ENCODE data around the gene TIMP2.
"Not testable (repeated sequence)": the region's sequence is repeated elsewhere in the genome, so short reads cannot be mapped to it uniquely, and the experiment has no call there.

TIMP2 gene, protein sequence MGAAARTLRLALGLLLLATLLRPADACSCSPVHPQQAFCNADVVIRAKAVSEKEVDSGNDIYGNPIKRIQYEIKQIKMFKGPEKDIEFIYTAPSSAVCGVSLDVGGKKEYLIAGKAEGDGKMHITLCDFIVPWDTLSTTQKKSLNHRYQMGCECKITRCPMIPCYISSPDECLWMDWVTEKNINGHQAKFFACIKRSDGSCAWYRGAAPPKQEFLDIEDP

DNA sequence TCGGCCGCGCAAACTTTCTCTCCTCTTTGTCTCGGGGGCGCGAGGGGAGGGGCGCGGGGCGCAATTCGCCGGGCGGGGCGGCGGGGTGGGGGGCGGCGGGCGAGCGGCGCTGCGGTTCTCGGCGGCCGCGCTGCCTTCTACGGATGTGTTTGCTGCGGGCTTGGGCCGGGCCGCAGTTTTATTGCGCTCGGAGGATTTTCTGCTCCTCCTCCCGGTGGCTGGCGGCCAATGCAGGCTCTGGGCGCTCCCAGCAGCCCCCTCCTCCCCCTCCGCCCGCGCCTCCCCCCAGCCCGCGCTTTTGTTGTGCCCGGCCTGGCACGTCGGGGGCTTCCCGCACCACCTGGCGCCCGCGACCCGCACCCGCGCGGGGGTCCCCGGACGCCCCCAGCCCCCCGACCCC lies at the start of gene TIMP2:
TIMP2 (minus strand) TSS at position 154 of the 400 bp plus-strand sequence. CDS start 299 bp downstream, outside the sequence.
- DNase-seq (ENCODE audit: low spot score) = peak; percentile 57

DNA sequence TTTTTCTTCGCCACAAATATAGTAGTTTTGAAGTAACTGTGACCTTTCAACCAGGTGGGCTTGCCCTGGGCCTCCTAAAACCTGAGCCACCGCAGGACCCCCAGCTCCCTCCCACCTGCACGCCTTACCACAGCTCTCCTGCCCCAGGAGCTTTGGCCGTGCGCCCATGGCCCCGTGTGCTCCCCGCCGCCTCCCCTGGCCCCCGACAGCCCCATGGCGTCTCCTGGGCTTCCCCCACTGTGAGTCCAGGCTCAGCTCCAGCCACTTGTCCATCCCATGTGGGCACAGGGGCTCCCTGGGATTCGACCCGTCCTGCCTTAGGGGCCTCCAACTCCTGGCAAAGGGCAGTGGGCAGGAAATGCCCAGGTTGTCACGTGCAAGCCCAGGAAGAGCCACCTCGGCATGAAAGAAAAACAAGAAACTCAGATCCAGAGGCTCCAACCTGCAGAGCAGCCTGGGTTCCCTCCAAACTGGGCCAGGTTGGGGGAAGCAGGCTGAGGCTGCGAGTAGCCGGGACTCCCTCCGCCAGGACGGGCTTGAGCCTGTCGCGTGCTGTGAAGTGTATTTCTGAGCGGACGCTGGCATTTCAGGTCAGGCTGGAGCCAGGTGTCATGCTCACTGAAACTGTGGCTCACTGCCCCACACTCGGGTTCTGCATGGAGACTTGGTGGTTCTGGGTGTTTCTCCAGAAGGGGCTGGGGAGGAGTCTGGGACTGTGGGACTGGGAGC lies 48.8 kb upstream of the TIMP2 start:
- DNase-seq (ENCODE audit: low spot score) = no peak

DNA sequence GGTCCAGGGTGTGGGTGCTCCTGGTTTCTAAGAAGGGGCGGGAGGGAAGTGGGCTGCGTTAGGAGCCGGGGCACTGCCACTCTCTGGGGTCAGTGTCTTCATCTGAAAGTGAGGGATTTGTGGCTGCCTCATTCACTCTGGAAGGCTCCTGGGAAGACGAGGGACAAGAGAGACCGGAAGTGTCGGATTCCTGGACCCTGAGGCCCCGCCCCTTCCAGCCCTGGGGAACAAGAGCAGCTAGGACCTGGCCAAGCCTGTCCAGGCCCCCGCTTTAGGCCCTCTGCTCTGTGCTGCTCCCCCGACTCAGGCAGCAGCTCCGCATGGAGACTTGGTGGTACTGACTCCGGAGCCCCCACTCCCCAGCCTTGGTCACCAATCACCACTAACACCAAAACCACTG lies 48.0 kb upstream of the TIMP2 start:
- no peak for DNase-seq (ENCODE audit: low spot score)

DNA sequence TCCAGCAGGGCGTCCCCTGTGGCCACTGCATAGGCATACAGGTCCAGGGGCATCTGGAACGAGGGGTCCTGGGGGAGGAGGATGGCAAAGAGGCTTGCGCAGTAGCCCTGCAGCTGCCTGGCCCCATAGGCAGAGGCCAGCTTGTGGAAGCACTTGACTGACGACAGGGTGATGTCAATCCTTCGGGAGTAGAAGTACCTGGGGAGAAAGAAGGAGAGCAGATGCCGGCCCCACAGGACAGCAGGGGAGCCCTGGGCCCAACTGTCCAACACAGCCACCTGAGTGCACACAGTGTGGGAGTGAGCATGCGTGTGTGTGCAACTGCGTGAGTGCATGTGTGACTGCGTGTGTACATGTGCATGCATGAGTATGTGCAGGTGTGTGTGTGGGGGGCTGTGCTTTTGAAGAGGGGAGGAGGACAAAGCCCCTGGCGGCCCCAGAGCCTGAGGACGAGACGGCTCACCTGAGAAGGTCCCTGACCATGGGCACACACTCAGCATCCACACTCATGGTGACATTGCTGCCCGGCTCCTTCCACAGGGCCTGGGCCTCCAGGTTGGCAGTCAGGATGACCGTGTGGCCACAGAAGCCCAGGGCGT lies 47.4 kb upstream of the TIMP2 start:
- no peak for DNase-seq (ENCODE audit: low spot score)

DNA sequence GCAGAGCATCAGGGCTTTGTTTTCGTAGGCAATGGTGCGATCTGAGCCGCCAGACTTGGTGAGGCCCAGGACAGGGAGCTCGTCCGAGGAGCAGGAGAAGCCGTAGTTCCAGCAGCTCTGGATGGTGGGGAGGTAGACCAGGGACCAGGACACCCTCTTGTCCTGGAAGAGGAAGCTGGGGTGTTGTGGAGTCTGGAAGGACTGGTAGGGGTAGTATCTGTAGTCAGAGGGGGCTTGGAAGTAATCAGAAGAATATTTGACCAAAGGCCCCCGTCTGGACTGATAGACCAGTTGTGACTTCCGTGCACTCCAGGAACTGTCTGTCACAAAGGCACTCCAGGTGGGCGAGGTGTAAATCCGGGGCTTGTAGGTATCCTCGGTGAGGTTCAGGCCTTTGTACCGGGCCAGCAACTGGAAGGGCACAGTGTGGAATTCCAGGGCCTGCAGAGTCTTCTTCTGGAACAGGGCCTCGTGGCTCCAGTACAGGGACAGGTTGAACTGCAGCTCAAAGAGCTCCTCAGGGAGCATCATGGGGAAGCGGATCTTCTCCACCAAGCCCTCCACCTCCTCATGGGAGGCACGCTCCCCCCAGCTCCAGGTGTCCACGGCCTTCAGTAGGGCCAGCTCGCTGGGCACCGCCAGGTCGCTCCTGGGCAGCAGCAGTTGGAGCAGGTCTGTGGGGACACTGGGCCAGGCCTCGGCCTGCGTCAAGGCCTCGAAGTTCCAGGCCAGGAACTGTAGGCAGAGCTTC lies 46.7 kb upstream of the TIMP2 start:
- DNase-seq (ENCODE audit: low spot score) = no peak

DNA sequence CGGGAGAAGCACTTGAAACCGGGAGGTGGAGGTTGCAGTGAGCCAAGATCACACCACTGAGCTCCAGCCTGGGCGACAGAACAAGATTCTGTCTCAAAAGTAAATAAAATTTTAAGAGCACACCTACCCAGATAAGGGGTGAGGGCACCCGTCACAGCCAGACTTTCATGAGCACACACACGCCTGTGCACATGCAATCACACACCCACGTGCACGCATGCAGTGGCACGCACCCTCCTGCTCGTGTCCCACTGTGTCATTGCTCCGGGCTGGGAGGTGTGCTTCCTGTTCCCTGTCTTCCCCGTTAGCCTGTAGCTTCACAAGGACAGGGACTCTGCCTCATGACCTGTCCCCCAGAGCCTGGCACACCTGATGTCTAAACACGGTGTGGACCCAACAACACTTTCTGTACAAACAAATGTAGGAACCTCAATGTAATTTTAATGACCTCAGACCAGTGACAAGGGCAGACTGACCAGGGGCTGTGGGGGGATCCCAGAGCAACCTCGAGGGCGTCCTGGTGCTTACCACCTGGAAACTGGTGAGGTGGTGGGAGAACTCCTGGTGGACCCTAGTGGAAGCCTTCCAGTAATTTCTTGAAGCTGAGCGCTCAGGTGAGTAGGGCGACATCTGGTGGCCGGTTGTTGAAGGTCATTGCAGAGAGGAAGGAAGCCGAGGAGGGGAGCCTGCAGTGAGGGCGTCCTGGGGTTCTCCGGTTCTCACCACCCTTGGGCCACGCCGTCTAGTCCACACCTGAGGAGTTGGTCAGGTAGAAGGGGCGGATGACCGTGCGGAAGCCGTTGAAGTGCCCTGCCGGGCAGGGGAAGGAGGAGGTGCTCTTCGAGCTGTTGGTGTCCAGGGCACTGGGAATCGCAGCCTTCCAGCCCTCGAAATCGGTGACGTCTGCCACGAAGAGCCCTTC lies 45.9 kb upstream of the TIMP2 start:
- DNase-seq (ENCODE audit: low spot score) = peak; percentile 70

DNA sequence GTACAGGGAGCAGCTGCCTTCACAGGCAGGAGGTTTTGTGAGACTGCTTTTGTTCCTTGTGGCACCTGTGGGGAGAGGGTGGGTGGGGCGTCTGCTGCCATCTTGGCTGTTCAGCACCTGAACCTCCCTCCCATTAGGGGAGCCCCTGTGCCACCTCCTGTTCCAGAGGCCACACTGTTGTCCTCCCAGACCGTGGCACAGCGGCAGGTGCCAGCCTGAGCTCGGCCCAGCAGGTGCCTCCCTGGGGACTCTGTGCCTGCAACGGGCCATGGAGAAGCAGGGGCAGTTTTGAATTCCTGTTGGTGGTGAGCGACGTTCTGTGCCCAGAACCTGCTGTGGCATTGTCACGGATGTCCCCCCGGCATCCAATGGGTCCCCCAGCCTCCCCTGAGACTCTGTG lies 44.7 kb upstream of the TIMP2 start:
- DNase-seq (ENCODE audit: low spot score) = no peak

DNA sequence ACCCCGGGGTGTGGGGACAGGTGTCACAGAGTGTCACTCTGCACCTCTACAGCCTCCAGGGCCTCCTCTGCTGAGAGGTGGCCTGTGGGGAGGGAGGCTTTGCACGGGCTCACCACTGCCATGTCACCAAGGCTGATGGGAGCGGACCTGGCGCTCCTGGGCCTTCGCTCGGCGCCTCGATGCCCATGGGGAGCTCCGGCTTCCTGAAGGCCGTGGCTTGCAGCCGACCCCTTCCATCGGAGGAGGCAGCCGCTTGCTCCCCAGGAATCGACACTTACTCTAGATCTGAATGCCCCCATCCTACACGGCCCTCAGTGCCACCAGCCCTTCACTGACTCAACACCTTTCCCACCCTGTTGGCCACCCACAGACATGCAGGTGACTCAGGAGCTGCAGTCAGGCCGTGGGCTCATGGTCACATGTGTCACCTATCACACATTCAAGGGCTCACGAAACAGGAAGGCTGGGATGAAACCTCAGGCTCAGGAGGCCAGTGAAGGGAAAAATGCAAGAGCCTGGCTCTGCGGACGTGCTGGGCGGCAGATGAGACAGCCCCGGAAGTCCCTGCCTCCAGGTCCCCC lies 42.7 kb upstream of the TIMP2 start:
- DNase-seq (ENCODE audit: low spot score) = no peak

DNA sequence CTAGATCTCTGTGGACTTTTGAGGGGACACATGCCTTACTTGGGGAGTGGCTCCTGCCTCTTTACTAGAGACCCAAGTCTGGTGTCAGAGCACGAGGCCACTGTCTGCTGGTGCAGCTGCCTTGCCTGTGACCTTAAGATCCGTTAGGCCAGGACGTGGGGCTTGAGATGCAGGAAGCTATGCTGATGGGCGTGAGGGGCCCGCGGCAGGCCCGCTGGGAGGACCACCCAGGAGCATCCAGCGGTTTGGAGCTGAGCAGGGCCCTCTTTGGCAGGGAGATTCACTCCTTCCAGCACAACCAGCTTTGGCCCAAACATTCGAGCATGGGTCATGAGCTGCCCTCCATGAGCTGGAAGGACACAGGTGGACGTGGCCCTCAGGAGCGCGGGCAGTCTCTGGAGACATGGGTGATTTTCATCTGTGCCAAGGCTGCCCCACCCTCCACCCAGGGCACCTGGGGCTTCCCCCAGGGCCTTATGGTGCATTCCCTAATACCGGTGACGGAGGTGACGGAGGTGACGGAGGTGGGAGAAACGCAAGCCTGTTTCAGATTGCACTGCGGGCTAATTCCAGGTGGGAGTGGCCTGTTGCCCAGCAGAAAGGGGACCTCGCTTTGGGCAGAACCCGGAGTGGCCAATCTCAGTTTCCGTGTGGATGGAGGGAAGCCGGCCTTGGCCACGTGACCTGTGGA lies 41.9 kb upstream of the TIMP2 start:
- no peak for DNase-seq (ENCODE audit: low spot score)

DNA sequence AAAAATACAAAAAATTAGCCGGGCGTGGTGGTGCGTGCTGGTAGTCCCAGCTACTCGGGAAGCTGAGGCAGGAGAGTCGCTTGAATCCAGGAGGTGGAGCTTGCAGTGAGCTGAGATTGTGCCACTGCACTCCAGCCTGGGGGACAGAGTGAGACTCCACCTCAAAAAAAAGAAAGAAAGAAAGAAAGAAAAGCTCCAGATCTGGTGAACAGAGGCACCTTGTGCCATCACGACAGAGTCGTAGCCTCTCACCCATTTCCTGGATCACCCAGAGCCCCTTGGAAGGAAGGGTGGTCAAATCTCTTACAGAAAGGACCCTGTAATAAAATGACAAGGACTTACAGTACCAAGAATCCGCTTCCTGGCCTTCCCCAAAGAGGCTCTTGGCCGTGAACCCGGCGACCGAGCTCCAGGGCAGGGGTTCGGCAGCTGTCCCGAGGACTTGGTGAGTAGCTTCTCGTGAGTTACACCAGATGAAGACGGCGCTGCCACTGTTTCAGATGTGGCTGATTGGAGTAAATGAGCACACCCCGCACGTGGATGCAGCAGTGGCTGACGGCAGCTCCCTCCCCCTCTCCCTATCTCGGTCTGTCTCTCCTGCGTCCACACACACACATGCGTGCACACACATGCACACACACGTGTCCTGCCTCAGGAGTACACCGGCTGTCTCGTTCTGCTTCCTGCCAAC lies 41.1 kb upstream of the TIMP2 start:
- no peak for DNase-seq (ENCODE audit: low spot score)

DNA sequence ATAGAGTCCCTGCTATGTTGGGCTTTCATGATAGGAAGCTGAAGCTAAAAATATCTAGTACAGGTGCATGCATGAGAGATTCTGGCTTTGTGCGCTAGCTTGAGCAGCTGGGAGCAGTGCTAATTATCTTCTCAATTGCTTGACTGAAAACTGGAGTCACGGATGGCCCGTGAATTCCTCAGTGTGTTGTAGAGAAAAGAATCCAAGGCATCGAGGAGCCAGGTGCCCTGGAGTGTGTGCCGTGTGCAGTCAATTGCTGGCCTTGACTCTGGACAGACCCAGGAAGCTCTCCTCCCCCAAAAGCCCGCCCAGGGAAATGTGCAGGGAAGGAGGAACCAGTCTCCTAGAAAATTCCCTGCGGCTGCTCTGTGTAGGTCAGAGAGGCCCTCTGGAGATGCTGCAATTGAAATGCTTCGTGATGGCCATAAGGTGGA lies 40.3 kb upstream of the TIMP2 start:
- DNase-seq (ENCODE audit: low spot score) = no peak

DNA sequence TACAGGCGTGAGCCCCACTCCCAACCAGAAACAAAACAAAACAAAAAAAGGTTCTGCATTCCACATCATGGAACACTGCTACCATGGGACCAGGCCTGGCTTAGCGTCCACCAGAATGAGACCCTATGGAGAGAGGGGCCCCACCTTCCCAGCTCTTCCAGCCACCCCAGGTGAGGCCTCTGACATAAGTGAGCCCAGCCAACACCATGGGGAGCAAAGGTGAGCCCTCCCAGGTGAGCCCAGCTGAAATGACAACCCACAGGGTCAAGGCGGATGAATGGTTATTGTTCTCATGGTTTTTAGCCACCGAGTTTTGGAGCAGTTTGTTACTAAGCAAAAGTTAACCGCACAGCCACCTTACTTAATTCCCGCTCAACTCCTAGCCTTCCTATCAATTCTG lies 38.2 kb upstream of the TIMP2 start:
- DNase-seq (ENCODE audit: low spot score) = no peak

DNA sequence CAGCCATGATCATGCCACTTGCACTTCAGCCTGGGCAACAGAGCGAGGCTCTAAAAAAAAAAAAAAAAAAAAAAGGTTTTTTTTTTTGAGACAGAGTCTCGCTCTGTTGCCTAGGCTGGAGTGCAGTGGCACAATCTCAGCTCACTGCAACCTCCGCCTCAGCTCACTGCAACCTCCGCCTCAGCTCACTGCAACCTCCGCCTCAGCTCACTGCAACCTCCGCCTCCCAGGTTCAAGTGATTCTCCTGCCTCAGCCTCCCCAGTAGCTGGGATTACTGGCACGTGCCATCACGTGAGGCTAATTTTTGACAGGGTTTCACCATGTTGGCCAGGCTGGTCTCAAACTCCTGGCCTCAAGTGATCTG lies 37.8 kb upstream of the TIMP2 start:
- not testable (repeated sequence) for DNase-seq (ENCODE audit: low spot score)

DNA sequence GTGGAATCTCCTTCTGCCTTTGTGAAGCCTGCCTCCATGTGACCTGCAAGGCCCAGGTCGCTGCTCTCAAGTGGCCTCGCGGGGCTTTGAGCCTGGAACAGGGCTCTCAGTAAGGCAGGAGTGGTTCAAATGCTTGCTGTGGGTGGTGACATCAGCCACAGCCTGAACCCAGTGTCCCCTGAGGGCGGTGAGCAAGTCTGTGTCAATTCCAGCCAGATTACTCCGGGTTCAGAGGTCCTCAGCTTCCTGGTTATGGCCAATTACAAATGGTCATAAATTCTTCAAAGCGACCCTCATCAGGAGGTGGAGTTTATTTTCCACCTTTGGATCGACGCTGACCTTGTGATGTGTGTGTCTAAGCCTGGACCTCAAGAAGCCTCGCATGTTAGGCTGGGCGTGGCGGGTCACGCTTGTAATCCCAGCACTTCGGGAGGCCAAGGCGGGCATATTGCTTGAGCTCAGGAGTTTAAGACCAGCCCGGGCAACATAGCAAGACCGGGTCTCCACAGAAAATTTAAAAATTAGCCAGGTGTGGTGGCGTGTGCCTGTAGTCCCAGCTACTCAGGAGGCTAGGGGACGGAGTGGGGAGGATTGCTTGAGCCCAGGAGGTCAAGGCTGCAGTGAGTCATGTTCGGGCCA lies 37.3 kb upstream of the TIMP2 start:
- DNase-seq (ENCODE audit: low spot score) = no peak

DNA sequence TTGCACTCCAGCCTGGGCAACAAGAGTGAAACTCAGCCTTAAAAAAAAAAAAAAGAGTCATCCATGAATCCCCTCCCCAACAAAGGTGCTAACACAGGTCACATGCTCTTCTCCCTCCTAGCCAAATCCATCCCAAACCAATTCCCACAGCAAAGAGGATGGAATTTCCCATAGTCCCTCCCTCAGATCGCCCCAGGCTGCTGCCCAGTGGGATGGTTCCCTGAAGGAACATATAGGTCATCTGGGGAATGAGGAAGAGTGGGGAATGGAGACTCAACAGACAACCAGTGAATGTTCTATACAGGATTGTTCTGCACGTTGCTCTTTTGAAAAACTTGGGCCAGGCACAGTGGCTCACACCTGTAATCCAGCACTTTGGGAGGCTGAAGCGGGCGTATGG lies 36.4 kb upstream of the TIMP2 start:
- no peak for DNase-seq (ENCODE audit: low spot score)

DNA sequence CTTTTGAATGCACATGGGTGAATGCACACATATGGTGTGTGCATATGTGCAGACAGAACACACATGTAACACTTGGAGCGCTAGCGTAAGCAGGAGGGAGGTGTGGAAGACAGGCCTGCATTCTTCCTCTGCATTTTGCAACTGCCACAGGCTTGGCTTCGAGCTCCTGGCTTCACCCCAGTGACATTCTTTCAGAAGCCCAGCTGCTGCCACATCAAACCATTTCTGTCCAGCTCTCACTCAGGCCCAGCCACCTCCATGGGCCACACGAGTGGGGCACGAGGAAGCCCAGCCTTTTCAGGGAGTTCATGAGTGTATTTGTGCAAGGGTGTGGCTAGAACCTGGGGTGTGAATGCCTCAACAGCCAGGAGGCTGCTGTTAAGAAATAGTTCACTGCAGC lies 35.7 kb upstream of the TIMP2 start:
- DNase-seq (ENCODE audit: low spot score) = no peak

DNA sequence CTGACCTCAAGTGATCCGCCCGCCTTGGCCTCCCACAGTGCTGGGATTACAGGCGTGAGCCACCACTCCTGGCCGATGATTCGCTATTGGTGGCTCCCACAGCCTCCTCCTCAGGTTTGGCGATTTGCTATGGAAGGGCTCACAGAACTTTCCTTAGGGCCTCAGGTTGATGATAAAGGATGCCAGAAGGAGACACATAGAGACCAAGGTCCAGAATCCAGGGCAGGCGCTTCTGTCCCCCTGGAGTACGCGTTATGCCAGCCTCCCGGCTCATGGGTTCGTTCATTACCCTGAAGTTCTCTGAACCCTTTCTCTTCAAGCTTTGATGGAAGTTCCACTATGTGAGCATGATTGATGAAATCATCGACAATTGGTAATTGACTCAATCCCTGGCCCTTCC lies 34.6 kb upstream of the TIMP2 start:
- no peak for DNase-seq (ENCODE audit: low spot score)

DNA sequence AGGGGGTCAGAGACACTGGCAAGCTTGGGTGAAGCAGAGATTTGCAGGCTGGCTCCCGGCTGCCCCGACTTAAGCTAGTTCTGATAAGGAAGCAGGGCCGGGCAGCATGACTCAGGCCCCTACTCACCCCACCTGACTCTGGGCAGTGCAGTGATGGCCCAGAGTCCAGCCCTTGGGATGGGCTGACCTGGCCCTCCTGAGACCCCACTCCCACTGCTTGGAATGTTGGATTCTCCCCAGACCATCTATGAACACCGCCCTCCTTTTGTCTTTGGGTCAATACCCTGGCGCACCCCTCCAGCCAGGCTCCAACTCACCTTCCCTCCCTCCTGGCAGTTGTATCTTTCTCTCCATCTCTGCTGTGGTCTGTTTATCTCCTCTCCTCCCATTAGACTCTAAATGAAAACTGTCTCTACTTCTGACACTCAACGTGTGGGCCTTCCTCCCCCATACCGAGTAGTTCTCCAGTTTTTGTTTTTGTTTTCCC lies 33.5 kb upstream of the TIMP2 start:
- DNase-seq (ENCODE audit: low spot score) = no peak

DNA sequence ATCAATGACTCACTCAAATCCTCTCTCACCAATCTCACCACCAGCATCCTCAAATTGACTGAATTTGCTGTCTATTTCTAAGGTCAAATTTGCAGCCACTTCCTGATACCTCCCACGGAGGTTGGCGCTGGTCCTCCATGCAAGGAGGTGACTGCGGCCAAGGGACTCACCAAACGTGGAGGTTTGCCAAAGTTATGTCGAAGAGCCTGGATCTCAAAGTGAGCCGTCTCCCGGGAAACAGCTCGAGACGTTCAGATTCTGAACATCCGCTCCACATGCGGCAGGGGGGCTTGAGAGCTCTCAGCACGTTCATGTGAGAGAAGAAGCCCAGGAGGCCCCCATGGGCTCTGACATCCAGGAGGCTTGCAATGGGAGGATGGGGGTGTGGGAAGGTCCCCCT lies 31.9 kb upstream of the TIMP2 start:
- DNase-seq (ENCODE audit: low spot score) = no peak

All from activated CD4-positive, alpha-beta T cell treated with anti-CD3 and anti-CD28 coated beads, Interleukin-2, Interleukin-4, amounts not matched to agents 100 ng/mL and 50 ng/mL, durations not matched to agents 16 hours and 8 hours (primary cell).